Stomach (tissue), 9 donors: ENCODE measurements around the gene ST6GALNAC3. TPM values are rescaled to one million over a fixed set of nuclear protein-coding genes. Genes with fewer than 3 reads are reported as not detected.

Experiments
- DNase-seq, 2 donors: peaks; one replicate each; pipeline versions ENCODE4 v3.0.0 to v3.0.0-alpha.2; 2013 to 2019
- H3K27ac ChIP-seq, 5 donors: fragments of 200-600 bp in 4 of 5; sonication (generic) in 4 of 5; one replicate each; pipeline ENCODE4 v1.5.1; 2013 to 2019; ENCODE audit warnings: mild to moderate bottlenecking in 1 of 5, moderate library complexity in 1 of 5
- H3K27me3 ChIP-seq, 3 donors: fragments of 200-600 bp; sonication (generic); one replicate each; pipeline ENCODE4 v1.5.1; 2017 to 2019; ENCODE audit warnings: mixed run types in 1 of 3
- H3K36me3 ChIP-seq, 4 donors: fragments of 200-600 bp; sonication (generic); 1 replicate in 3 of 4; 2 replicates in 1 of 4; pipeline ENCODE4 v1.5.1; 2016 to 2019
- H3K4me1 ChIP-seq, 4 donors: fragments of 200-600 bp; sonication (generic); one replicate each; pipeline ENCODE4 v1.5.1; 2016 to 2019
- H3K4me3 ChIP-seq, 4 donors: fragments of 200-600 bp; sonication (generic) in 3 of 4; one replicate each; pipeline ENCODE4 v1.5.1; 2016 to 2019; ENCODE audit warnings: mild to moderate bottlenecking in 1 of 4
- H3K9me3 ChIP-seq, 4 donors: fragments of 200-600 bp; sonication (generic); one replicate each; pipeline ENCODE4 v1.5.1; 2016 to 2019
- EP300 ChIP-seq: sonication (generic); formaldehyde crosslinking; IDR thresholded peaks from one replicate; pipeline ENCODE4 v1.6.1; 2017; ENCODE audit warnings: antibody characterized with exemption
- POLR2A ChIP-seq, 4 donors: fragments of 450-650 bp; IDR thresholded peaks; one replicate each; pipeline ENCODE4 v1.6.1; 2016; ENCODE audit warnings: antibody characterized with exemption in 4 of 4, control low read depth in 2 of 4, mild to moderate bottlenecking in 1 of 4, moderate library complexity in 1 of 4
- POLR2AphosphoS5 ChIP-seq, 3 donors: sonication (generic); formaldehyde crosslinking; IDR thresholded peaks; one replicate each; pipeline ENCODE4 v1.6.1; 2016; ENCODE audit warnings: antibody characterized with exemption in 3 of 3
- WGBS, 5 donors: extraction: QIAGEN DNeasy Blood & Tissue Kit in 3 of 5; methylation state at CpG; one replicate each; pipeline versions ENCODE4 v1.1.5 to v1.1.7; 2013 to 2018; 5-methylcytosine and 5-hydroxymethylcytosine counted together
- intact Hi-C: fragments of 100-400 bp; cut with DNase I; formaldehyde crosslinking; loops from one replicate; pipeline ENCODE4 v1.15.1; 2023; ENCODE audit warnings: low total_unique reads
- polyA plus RNA-seq, 3 donors: library from polyadenylated mRNA; stranded (reverse); fragments of 200-250 nt; gene quantifications; one replicate each; pipeline ENCODE4 v1.2.3, GENCODE V29; 2013
- total RNA-seq, 5 donors: library from RNA; depleted of rRNA; stranded (reverse); fragments of >200 nt; gene quantifications; one replicate each; pipeline versions ENCODE4 v1.1.0 to v1.2.3, GENCODE V29; 2014 to 2016
- TF ChIP-seq, protein P1 (sequence below), 7 experiments: fragments of 450-650 bp in 4 of 7; fragments of 200-600 bp in 3 of 7; sonication (generic) in 3 of 7; IDR thresholded peaks; one replicate each; pipeline ENCODE4 v1.5.1; 2016 to 2019; ENCODE audit warnings: antibody characterized with exemption in 7 of 7, control low read depth in 2 of 7, mild to moderate bottlenecking in 1 of 7
- donor health status: healthy with polysubstance abuse.
- donor health status: Bipolar disorder and iron deficiency.
- donor health status: healthy.

Gene ST6GALNAC3
- total and polyA plus RNA-seq, 8 donors, result under 0.01 to 21.7 (median 1.2) TPM; not detected in 1

GRCh38 chr1:76142771-76143540 lies 68.4 kb downstream of the ST6GALNAC3 start:
- 34 to 41% (median 38%) methylated on average over 5 of the region's 5 CpGs for WGBS, 5 donors
- intact Hi-C loops, result loop anchor here (10.0 kb wide), 1 partner anchor 148 kb away; no protein-coding TSS in a partner anchor
- DNase-seq, result peak in 1 of 2 donors; percentile 53
- TF ChIP-seq, protein P1, sequence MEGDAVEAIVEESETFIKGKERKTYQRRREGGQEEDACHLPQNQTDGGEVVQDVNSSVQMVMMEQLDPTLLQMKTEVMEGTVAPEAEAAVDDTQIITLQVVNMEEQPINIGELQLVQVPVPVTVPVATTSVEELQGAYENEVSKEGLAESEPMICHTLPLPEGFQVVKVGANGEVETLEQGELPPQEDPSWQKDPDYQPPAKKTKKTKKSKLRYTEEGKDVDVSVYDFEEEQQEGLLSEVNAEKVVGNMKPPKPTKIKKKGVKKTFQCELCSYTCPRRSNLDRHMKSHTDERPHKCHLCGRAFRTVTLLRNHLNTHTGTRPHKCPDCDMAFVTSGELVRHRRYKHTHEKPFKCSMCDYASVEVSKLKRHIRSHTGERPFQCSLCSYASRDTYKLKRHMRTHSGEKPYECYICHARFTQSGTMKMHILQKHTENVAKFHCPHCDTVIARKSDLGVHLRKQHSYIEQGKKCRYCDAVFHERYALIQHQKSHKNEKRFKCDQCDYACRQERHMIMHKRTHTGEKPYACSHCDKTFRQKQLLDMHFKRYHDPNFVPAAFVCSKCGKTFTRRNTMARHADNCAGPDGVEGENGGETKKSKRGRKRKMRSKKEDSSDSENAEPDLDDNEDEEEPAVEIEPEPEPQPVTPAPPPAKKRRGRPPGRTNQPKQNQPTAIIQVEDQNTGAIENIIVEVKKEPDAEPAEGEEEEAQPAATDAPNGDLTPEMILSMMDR (IDR thresholded peaks at IDR 0.05), result peak in 1 of 7 experiments; percentile 7
- no peak for TF ChIP-seq POLR2A (IDR thresholded peaks at IDR 0.05)
- Histone ChIP-seq H3K4me3 (no peak overlapping the region), H3K27me3 (no peaks in the 10 kb centered on the region), H3K36me3 (no peaks in the 10 kb centered on the region), H3K27ac (no peak overlapping the region), H3K9me3 (no peaks in the 10 kb centered on the region), H3K4me1 (peaks cover 3 to 25% (median 11%) of the 10 kb centered on the region in 4 donors)

DNA sequence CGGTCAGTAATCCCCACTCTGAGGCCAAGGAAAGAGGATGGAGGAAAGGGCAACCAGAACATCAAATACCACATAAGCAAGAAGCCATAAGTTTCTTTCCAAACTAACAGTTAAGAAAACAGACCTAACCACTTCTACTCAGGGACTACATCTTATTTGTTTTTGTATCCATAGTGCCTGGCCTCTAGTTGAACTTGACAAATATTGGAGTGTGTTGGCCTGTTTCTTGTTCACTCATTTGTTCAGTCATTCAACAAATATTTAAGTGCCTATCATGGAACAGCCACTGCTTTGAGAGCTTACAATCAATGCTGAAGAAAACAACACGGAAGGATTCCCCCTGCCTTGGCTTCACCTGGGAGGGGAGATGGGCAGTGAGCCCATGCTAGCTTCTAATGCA lies 69.7 kb downstream of the ST6GALNAC3 start:
- intact Hi-C loops, result loop anchor here (10.0 kb wide), 1 partner anchor 149 kb away; no protein-coding TSS in a partner anchor
- Histone ChIP-seq H3K27ac (no peak overlapping the region), H3K4me1 (peaks cover 3 to 21% (median 11%) of the 10 kb centered on the region in 4 donors), H3K27me3 (no peaks in the 10 kb centered on the region), H3K9me3 (no peaks in the 10 kb centered on the region), H3K4me3 (no peak overlapping the region), H3K36me3 (no peaks in the 10 kb centered on the region)
- DNase-seq, result no peak
- 50 to 69% (median 65%) methylated on average over 2 of the region's 2 CpGs for WGBS, 5 donors
- TF ChIP-seq POLR2A (IDR thresholded peaks at IDR 0.05) (no peak), POLR2AphosphoS5 (IDR thresholded peaks at IDR 0.05) (no peak), EP300 (no peak)
- TF ChIP-seq, protein P1 (IDR thresholded peaks at IDR 0.05), result no peak

GRCh38 chr1:76145332-76145731 lies 70.8 kb downstream of the ST6GALNAC3 start:
- no peak for DNase-seq
- WGBS, 5 donors, result 73 to 88% (median 85%) methylated on average over 6 of the region's 6 CpGs
- H3K9me3 ChIP-seq, result no peaks in the 10 kb centered on the region
- intact Hi-C loops, result loop anchor here (10.0 kb wide), 1 partner anchor 151 kb away; no protein-coding TSS in a partner anchor
- TF ChIP-seq, protein P1 (IDR thresholded peaks at IDR 0.05), result no peak
- TF ChIP-seq POLR2AphosphoS5 (IDR thresholded peaks at IDR 0.05), result no peak
- H3K27ac ChIP-seq, result no peak overlapping the region
- no peak overlapping the region for H3K4me3 ChIP-seq
- H3K4me1 ChIP-seq, result peaks cover 3 to 21% (median 11%) of the 10 kb centered on the region in 4 donors
- H3K27me3 ChIP-seq, result no peaks in the 10 kb centered on the region
- no peaks in the 10 kb centered on the region for H3K36me3 ChIP-seq

DNA sequence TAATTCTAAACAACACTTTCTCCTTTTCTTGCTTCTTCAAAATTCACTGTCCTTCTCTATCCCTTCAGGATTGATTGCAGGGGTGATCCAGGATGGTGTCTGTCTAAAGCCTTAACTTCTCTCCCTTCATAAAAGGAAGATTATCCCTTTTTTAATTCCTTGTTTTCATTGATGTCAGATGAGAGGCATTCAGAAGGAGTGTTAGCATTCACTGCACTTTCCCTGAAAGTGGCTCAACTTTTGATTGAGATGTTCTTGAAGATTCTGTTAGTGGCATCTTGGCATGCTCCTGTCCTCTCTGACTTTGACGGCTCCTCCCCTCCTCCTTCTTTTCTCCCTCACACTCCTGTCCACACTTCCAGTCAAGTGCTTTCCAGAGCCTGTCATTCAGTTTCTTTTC lies 71.6 kb downstream of the ST6GALNAC3 start:
- WGBS, 5 donors, result 83 to 100% (median 91%) methylated on average over 1 of the region's 1 CpG
- Histone ChIP-seq H3K27ac (no peak overlapping the region), H3K36me3 (no peaks in the 10 kb centered on the region), H3K4me3 (no peak overlapping the region), H3K4me1 (peaks cover 3 to 21% (median 9%) of the 10 kb centered on the region in 4 donors), H3K27me3 (no peaks in the 10 kb centered on the region), H3K9me3 (no peaks in the 10 kb centered on the region)
- TF ChIP-seq, protein P1 (IDR thresholded peaks at IDR 0.05), result no peak
- TF ChIP-seq EP300 (no peak), POLR2AphosphoS5 (IDR thresholded peaks at IDR 0.05) (no peak), POLR2A (IDR thresholded peaks at IDR 0.05) (no peak)
- intact Hi-C loops, result loop anchor here (10.0 kb wide), 1 partner anchor 151 kb away; no protein-coding TSS in a partner anchor
- DNase-seq, result no peak
